HG03558 (cell line): ENCODE results near the gene DUSP5.
"Not testable (repeated sequence)": the region's sequence is repeated elsewhere in the genome, so short reads cannot be mapped to it uniquely, and the experiment has no call there.

Source experiments
- ATAC-seq: cut with Tn5 transposase; IDR thresholded peaks from one replicate; pipeline ENCODE4 v1.9.1; 2021; ENCODE audit warnings: moderate number of reproducible peaks; ENCODE audit not compliant: unreplicated experiment; ENCODE audit errors: extremely low read depth

Gene DUSP5

GRCh38 chr10:110512461-110513187, 14.9 kb downstream of the DUSP5 start:
- ATAC-seq, result no peak

GRCh38 chr10:110513949-110514348, 16.2 kb downstream of the DUSP5 start:
- ATAC-seq, result no peak

- ATAC-seq, result no peak
Measured at GRCh38 chr10:110514848-110515247, 17.1 kb downstream of the DUSP5 start.

GRCh38 chr10:110516815-110517492, 19.2 kb downstream of the DUSP5 start:
- no peak for ATAC-seq

GRCh38 chr10:110522365-110522988, 24.8 kb downstream of the DUSP5 start:
- ATAC-seq, result no peak

- ATAC-seq, result no peak
Measured at GRCh38 chr10:110523736-110524135, 26.0 kb downstream of the DUSP5 start.

GRCh38 chr10:110524179-110524858, 26.6 kb downstream of the DUSP5 start:
- no peak for ATAC-seq

- ATAC-seq, result no peak
Measured at GRCh38 chr10:110524859-110525232, 27.1 kb downstream of the DUSP5 start.

GRCh38 chr10:110525349-110526260, 27.9 kb downstream of the DUSP5 start:
- ATAC-seq, result no peak

GRCh38 chr10:110527731-110528171, 30.0 kb downstream of the DUSP5 start:
- ATAC-seq, result no peak

- no peak for ATAC-seq
Measured at GRCh38 chr10:110528224-110528996, 30.7 kb downstream of the DUSP5 start.

- ATAC-seq, result peak; percentile 65
Measured at GRCh38 chr10:110528997-110529524, 31.4 kb downstream of the DUSP5 start.

GRCh38 chr10:110529596-110530011, 31.9 kb downstream of the DUSP5 start:
- no peak for ATAC-seq

GRCh38 chr10:110530131-110530831, 32.6 kb downstream of the DUSP5 start:
- ATAC-seq, result no peak

- ATAC-seq, result no peak
Measured at GRCh38 chr10:110531687-110532086, 34.0 kb downstream of the DUSP5 start.

GRCh38 chr10:110532628-110533027, 34.9 kb downstream of the DUSP5 start:
- ATAC-seq, result not testable (repeated sequence)

- ATAC-seq, result no peak
Measured at GRCh38 chr10:110533149-110533548, 35.4 kb downstream of the DUSP5 start.

- ATAC-seq, result no peak
Measured at GRCh38 chr10:110534571-110534970, 36.9 kb downstream of the DUSP5 start.
